Fibroblast of lung (primary cell): ENCODE data around the gene GZMM. TPM values are rescaled to one million over a fixed set of nuclear protein-coding genes. Genes with fewer than 3 reads are reported as not detected.

Source experiments
- DNase-seq, 2 donors: peaks; one replicate each; pipeline versions ENCODE4 v3.0.0 to v3.0.0-alpha.2; 2010; ENCODE audit warnings: low read depth in 2 of 2
- H2AFZ ChIP-seq: 2 replicates; pipeline ENCODE4 v1.5.1; 2012; ENCODE audit warnings: low read length, control low read depth, inconsistent platforms
- H3K27ac ChIP-seq: 2 replicates; pipeline ENCODE4 v1.5.1; 2011; ENCODE audit warnings: low read length, control low read depth; ENCODE audit not compliant: insufficient read depth
- H3K27me3 ChIP-seq: 2 replicates; pipeline ENCODE4 v1.5.1; 2011; ENCODE audit warnings: mild to moderate bottlenecking, low read length; ENCODE audit not compliant: control insufficient read depth, insufficient read depth
- H3K36me3 ChIP-seq: 2 replicates; pipeline ENCODE4 v1.5.1; 2011; ENCODE audit warnings: low read length; ENCODE audit not compliant: control insufficient read depth, insufficient read depth
- H3K4me1 ChIP-seq: 2 replicates; pipeline ENCODE4 v1.5.1; 2011; ENCODE audit warnings: low read length; ENCODE audit not compliant: control insufficient read depth, insufficient read depth; ENCODE audit errors: extremely low read depth
- H3K4me2 ChIP-seq: 2 replicates; pipeline ENCODE4 v1.5.1; 2011; ENCODE audit warnings: low read length, control low read depth; ENCODE audit not compliant: insufficient read depth; ENCODE audit errors: extremely low read depth
- H3K4me3 ChIP-seq, 4 experiments: fragments of 200-600 bp in 1 of 4; sonication (generic) in 1 of 4; replicated peaks in 1 of 4; 2 replicates each; pipeline ENCODE4 v1.5.1; 2011 to 2016; ENCODE audit warnings: low read length in 4 of 4, low read depth in 3 of 4, mild to moderate bottlenecking in 3 of 4, control low read depth in 2 of 4, inconsistent platforms in 1 of 4, mixed read lengths in 1 of 4; ENCODE audit not compliant: insufficient read depth in 1 of 4; ENCODE audit errors: control extremely low read depth in 1 of 4
- H3K79me2 ChIP-seq: 2 replicates; pipeline ENCODE4 v1.5.1; 2012; ENCODE audit warnings: mild to moderate bottlenecking, low read length, inconsistent platforms; ENCODE audit not compliant: control insufficient read depth, insufficient read depth
- H3K9ac ChIP-seq: 2 replicates; pipeline ENCODE4 v1.5.1; 2011; ENCODE audit warnings: mild to moderate bottlenecking, low read length, control low read depth; ENCODE audit not compliant: insufficient read depth
- H3K9me3 ChIP-seq: 2 replicates; pipeline ENCODE4 v1.5.1; 2012; ENCODE audit warnings: low read depth, low read length; ENCODE audit not compliant: control insufficient read depth, insufficient read depth
- H4K20me1 ChIP-seq: 2 replicates; pipeline ENCODE4 v1.5.1; 2011; ENCODE audit warnings: low read length; ENCODE audit not compliant: control insufficient read depth, insufficient read depth; ENCODE audit errors: extremely low read depth
- EZH2 ChIP-seq: IDR thresholded peaks from 2 replicates; pipeline ENCODE4 v1.5.1; 2012; ENCODE audit warnings: low read length, control low read depth, mild to moderate bottlenecking; ENCODE audit errors: missing control alignments
- polyA plus RNA-seq, 2 donors: library from polyadenylated mRNA; depleted of rRNA in 1 of 2; stranded (reverse) in 1 of 2; unstranded in 1 of 2; fragments of >200 nt; gene quantifications; 2 replicates each; pipeline ENCODE4 v1.2.1, GENCODE V29; 2011 to 2012; ENCODE audit warnings: missing spikeins in 1 of 2
- total RNA-seq: library from RNA; depleted of rRNA; stranded (reverse); fragments of >200 nt; gene quantifications from 2 replicates; pipeline ENCODE4 v1.2.1, GENCODE V29; 2014
- TF ChIP-seq, protein P1 (sequence below), 2 donors: IDR thresholded peaks in 1 of 2; conservative IDR thresholded peaks in 1 of 2; 1 replicate in 1 of 2; 2 replicates in 1 of 2; pipeline ENCODE4 v1.5.1; 2011 to 2012; ENCODE audit warnings: low read length in 2 of 2, control low read depth in 1 of 2, inconsistent platforms in 1 of 2, low read depth in 1 of 2, mild to moderate bottlenecking in 1 of 2

GZMM gene
- total and polyA plus RNA-seq, 2 donors (not counting 1 experiment from before 2014, with no cell fraction given): 0.17 to 0.35 TPM

DNA sequence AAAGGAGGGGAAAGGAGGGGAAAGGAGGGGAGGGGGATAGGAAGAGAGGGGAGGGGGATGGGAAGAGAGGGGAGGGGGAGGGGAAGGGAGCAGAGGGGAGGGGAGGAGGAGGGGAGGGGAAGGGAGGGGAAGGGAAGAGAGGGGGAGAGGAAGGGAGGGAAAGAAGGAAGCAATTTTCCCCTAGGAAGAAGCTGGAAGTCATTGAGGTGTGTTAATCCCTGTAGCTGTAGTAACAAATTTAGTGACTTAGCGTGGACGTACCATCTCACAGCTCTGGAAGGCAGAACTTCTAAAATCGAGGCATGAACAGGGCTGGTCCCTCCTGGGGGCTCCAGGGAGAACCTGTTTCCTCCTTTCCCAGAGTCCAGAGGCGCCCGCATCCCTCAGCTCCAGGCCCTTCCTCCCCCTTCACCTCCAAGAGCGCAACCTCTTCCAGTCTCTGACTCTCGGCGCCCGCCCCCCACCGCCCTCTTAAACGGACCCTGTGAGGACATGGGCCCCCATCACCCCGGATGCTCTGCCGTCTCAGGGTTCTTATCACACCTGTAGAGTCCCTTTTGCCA, 17.9 kb upstream of the GZMM start:
- Histone ChIP-seq H3K9me3 (no peaks in the 10 kb centered on the region), H3K4me1 (no peaks in the 10 kb centered on the region), H3K27me3 (no peaks in the 10 kb centered on the region), H4K20me1 (no peaks in the 10 kb centered on the region), H3K4me2 (no peak overlapping the region), H3K4me3 (no peak overlapping the region), H2AFZ (no peak overlapping the region), H3K9ac (no peak overlapping the region), H3K36me3 (no peaks in the 10 kb centered on the region), H3K27ac (no peak overlapping the region), H3K79me2 (no peaks in the 10 kb centered on the region)
- TF ChIP-seq, protein P1, sequence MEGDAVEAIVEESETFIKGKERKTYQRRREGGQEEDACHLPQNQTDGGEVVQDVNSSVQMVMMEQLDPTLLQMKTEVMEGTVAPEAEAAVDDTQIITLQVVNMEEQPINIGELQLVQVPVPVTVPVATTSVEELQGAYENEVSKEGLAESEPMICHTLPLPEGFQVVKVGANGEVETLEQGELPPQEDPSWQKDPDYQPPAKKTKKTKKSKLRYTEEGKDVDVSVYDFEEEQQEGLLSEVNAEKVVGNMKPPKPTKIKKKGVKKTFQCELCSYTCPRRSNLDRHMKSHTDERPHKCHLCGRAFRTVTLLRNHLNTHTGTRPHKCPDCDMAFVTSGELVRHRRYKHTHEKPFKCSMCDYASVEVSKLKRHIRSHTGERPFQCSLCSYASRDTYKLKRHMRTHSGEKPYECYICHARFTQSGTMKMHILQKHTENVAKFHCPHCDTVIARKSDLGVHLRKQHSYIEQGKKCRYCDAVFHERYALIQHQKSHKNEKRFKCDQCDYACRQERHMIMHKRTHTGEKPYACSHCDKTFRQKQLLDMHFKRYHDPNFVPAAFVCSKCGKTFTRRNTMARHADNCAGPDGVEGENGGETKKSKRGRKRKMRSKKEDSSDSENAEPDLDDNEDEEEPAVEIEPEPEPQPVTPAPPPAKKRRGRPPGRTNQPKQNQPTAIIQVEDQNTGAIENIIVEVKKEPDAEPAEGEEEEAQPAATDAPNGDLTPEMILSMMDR (conservative IDR thresholded peaks at IDR 0.05 in 1 of 2, IDR thresholded peaks at IDR 0.05 in 1 of 2; ENCODE audit: low read depth in 1 of 2, low read length in 2 of 2): no peak
- TF ChIP-seq EZH2: no peak
- DNase-seq: no peak

DNA sequence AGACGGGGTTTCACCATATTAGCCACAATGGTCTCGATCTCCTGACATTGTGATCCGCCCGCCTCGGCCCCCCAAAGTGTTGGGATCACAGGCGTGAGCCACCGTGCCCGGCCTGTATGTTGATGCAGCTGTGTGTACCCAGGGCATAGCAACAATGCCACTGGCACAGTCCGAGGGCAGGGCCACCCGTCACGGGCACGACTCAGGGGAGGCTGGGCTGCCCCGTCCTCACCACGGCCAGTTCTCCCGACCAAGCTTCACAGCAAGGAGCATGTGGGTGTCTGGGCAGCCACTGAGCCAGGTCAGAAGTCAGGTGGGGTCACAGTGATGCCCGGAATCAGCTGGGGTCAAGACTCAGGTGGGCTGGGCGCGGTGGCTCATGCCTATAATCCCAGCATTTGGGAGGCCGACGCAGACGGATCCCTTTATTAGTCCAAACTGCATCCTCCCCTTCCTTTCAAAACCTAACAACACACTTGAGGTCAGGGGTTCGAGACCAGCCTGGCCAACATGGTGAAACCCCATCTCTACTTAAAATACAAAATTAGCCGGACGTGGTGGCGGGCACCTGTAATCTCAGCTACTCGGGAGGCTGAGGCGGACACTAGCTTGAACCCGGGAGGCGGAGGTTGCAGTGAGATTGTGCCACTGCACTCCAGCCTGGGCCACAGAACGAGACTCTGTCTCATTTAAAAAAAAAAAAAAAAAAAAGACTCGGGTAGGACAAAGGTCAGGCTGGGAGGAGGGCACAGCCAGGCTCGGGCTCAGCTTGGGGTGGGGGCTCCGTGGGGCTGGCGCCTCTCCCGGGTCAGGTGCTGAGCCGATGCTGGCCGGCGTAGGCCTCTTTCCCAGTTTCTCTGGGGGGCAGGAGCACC, 13.5 kb upstream of the GZMM start:
- Histone ChIP-seq H4K20me1 (no peaks in the 10 kb centered on the region), H3K4me2 (peak overlapping the region; percentile 80), H3K79me2 (peaks cover 35% of the 10 kb centered on the region), H3K4me1 (peaks cover 2% of the 10 kb centered on the region), H3K9ac (peak overlapping the region; percentile 67), H2AFZ (peak overlapping the region; percentile 77), H3K27ac (no peak overlapping the region), H3K36me3 (peaks cover under 1% of the 10 kb centered on the region), H3K27me3 (no peaks in the 10 kb centered on the region), H3K4me3 (peak overlapping the region; percentile 50 to 78 (median 64)), H3K9me3 (no peaks in the 10 kb centered on the region)
- TF ChIP-seq, protein P1 (conservative IDR thresholded peaks at IDR 0.05 in 1 of 2, IDR thresholded peaks at IDR 0.05 in 1 of 2; ENCODE audit: low read depth in 1 of 2, low read length in 2 of 2): no peak
- DNase-seq: no peak

DNA sequence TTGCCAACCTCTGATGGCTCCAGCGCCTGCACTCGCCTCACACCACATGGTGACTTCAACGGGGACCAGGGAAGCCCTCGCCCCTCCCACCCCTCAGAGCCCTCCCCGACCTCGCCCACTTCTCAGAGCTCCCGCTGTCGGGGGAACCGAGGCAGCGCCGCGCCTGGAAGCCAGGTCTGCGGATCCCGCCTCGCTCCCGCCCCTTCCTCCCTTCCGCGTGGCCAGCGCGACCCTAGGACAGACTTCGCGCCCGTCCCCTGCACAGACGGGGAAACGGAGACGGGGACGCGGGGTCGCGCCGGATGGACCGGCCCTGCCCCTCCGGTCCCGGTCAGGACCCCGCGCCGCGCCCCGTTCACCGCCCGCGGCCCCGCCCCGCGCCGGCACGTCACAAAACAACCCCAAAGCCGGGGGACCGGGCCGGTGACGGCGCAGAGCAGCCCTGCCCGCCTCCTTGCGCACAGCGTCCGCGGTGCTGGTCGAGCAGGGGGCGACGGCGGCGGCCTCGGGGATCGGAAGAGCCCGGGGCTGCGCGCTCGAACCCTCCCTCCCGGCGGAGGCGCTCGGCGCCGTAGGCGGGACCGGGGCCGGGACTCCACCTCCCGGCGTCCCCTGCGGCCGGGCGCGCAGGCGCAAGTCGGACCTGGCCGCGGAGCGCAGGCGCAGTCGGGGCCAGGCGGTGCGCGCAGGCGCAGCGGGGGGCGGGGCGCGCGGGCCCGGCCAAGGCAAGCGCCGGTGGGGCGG, 12.7 kb upstream of the GZMM start:
- peak; percentile 67 to 79 for DNase-seq
- Histone ChIP-seq H3K27ac (peak overlapping the region; percentile 72), H3K9ac (peak overlapping the region; percentile 67), H3K9me3 (no peaks in the 10 kb centered on the region), H4K20me1 (no peaks in the 10 kb centered on the region), H3K4me2 (peak overlapping the region; percentile 80), H3K4me1 (peaks cover 2% of the 10 kb centered on the region), H2AFZ (peak overlapping the region; percentile 77), H3K36me3 (peaks cover 4% of the 10 kb centered on the region), H3K4me3 (peak overlapping the region; percentile 50 to 78 (median 64)), H3K79me2 (peaks cover 43% of the 10 kb centered on the region), H3K27me3 (no peaks in the 10 kb centered on the region)
- TF ChIP-seq EZH2: no peak
